ENCODE measurements around the gene AUH.
"Not testable (repeated sequence)": the region's sequence is repeated elsewhere in the genome, so short reads cannot be mapped to it uniquely, and the experiment has no call there.

The AUH gene

DNA sequence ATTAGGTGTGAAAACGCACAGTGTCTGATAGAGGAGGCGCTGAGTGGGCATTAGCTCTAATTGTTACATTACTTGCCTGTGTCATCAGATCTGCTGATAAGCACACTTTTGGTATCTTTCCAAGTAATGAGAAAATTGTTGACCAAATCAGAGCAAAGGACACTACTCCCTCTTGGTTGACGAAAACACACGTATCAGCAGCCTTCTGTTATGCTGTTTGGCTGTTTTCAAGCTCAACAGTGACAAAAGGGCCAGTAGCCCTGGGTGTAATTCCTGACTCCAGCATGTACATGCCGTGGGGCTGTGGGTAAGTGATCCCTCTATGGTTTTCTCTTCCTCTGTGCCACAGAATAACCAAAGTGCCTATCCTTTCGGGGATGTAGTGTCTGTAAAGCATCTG lies 151.4 kb downstream of the AUH start:
- no peak for DNase-seq

DNA sequence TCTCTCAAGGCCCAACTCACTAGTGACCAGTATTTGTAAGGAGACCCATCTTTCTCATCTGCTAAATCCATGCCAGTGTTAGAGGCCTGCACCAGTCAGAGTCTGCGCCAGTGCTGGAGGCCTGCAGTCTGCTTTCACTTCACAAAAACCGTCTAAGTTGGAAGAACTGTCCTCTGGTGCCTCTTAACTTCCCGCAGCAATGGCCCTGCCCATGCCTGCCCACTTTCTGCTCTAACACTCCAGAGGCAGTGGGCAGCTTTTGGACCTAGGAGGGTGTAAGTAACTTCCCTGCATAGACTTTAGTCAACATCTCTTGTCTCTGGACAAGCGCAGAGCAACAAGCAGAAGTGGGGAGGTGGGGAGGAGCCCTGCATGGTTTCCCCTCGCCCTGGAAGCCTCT lies 152.9 kb downstream of the AUH start:
- DNase-seq: peak in 1 of 51 donors; percentile 29

- no peak for DNase-seq
Observed at GRCh38 chr9:91208419-91208745, 153.3 kb downstream of the AUH start.

GRCh38 chr9:91207729-91208418 lies 153.8 kb downstream of the AUH start:
- peak in 1 of 51 donors; percentile 50 for DNase-seq

GRCh38 chr9:91207397-91207728 lies 154.4 kb downstream of the AUH start:
- DNase-seq: no peak

GRCh38 chr9:91206806-91207205 lies 154.9 kb downstream of the AUH start:
- no peak for DNase-seq

- no peak for DNase-seq
Observed at GRCh38 chr9:91202736-91203283, 158.9 kb downstream of the AUH start.

DNA sequence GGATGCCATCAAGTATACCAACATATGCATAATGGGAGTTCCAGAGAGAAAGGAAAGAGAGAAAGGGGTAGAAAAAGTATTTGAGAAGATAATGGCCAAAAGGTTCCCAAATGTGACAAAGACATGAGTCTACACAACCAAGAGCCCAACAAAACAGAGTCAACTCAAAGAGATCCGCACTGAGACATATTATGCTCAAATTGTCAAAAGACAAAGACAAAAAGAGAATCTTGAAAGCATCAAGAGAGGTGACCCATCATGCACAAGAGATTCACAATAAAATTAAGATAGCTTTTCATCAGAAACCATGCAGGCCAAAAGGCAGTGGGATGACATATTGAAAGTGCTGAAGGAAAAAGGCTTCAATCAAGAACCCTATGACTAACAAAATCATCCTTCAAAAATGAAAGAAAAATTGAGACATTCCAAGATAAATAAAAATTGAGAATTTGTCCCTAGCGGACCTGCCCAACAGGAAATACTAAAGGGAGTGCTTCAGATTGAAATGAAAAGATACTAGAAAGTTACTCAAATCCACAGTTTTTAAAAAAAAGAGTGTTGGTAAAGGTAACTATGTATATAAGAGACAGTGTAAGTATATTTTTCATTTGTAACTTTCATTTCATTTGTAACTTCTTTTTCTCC lies 160.9 kb downstream of the AUH start:
- DNase-seq: no peak

DNA sequence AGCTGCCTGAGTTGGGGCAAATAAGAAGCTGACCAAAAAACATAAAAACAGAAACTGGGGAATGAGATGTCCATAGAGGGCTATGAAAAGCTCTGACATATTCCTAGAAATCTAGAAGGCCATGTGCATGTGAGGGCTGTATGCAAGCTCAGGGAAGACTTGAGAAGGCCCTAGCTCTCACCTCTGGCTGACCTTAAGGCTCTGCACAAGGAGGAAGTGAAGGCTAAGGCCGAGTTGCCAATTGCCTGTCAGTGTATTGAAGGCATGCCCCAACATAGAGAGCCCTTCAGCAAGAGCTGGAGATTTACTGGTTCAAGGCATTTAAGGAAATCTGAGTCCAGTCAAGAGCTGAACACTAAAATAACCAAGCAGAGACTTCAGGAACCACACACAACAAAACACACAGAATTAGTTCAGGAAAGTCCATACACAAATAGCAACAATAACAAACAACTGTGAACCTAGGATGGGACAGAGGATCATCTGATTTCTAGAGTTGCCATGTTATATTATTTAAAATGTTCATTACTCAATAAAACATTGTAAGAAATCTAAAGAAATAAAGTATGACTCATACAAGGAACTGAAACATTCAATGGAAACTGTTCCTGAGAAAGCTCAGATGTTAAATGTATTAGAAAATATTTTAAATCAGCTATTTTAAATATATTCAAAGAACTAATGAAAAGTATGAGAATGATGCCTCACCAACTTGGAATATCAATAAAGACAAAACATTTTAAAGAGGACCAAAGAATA lies 161.8 kb downstream of the AUH start:
- DNase-seq: no peak

DNA sequence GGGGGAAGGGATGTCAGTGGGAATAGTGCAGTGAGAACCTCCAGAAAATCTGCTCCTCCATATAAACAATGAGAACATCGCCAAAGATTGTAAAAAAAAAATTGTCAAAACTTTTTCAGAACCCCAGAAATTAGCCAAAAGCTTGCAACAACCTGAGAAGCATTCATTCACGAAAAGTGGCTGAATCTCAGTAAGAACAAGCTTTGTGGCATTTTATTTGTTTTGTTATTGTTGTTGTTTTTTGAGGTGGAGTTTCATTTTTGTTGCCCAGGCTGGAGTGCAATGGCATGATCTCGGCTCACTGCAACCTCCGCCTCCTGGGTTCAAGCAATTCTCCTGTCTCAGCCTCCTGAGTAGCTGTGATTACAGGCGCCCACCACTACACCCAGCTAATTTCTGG lies 162.8 kb downstream of the AUH start:
- not testable (repeated sequence) for DNase-seq

GRCh38 chr9:91198405-91198804 lies 163.3 kb downstream of the AUH start:
- no peak for DNase-seq

DNA sequence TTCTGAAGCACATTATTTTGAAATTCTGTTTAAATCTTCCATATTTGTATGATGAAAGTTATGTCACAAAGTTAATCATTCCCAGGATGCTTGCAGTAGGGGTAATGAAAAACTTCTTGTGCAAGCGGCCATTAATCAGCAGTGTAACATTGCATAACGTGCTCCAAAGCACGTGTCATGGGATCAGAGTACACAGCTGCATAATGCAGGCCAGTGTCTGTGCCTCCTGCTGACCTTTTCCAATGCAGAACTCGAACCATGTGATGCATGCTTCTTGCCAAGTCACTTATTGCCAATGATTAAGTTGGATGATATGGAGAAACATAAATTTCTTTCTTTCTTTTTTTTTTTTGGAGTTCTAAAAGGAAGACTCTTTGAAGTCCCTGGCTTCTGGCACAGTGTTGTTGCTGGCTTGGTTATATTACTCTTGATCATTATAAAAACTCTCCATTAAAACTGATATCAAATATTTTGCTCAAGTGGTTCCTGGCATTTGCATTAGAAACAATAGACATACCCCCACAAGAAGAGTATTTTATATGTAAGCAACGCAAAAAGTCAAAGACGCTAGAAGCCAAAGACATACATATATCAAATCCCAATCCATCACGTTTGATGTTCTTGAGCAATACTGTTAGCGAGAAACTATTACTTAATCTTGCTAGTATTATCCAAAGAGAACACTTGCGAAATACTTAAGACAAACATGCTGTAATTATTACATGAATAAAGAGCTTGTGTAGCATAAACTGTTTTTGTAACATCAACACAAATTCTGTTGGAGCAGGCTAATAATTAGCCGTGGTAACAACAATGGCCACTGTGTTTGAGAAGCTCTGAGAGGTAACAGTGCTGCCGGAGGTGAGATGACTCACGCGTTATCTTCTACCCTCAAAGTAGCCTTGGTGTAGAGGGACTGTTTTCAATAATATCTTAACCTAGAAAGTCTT lies 164.2 kb downstream of the AUH start:
- peak in 20 of 51 donors; percentile 8 to 60 (median 40) for DNase-seq

DNA sequence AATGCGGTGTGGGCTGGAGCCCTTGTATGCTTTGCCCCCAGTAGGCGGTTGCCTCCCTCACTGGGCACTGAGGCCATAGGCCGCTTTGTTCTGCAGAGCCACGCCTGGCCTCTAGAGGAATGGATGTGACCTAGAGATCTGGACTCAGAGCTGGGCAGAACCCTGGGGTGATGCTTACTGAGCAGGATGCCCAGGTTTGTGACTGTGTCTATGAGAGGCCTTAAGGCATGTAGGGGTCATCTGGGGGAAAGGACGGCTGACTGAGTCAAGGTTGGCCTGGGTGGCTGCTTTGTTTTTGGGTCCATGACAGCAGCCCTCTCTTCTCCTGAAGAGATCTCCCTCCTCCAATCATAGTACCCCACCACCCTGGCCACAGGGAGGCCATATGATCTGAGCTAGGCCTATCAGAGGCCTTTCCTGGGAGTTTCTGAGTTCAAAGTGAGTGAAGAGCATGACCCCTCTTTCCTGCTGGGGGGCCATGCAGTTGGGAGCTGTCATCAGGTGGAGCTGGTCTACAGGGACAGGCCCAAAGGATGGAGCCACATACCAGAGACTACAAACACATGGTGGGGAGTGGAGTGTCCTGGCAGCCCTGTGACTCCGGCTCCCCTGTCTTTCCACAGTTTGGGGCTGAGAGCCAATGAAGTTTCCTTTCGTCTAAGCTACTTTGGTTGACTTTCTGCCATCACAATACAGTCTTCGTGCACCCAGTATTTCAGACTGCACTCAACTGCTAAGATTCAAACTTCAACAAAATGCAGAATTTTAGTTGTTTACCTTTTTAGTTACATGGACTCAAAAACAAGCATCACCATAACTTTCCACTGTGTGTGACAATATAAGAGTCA lies 165.4 kb downstream of the AUH start:
- DNase-seq: no peak

GRCh38 chr9:91195372-91196012 lies 166.2 kb downstream of the AUH start:
- DNase-seq: no peak

DNA sequence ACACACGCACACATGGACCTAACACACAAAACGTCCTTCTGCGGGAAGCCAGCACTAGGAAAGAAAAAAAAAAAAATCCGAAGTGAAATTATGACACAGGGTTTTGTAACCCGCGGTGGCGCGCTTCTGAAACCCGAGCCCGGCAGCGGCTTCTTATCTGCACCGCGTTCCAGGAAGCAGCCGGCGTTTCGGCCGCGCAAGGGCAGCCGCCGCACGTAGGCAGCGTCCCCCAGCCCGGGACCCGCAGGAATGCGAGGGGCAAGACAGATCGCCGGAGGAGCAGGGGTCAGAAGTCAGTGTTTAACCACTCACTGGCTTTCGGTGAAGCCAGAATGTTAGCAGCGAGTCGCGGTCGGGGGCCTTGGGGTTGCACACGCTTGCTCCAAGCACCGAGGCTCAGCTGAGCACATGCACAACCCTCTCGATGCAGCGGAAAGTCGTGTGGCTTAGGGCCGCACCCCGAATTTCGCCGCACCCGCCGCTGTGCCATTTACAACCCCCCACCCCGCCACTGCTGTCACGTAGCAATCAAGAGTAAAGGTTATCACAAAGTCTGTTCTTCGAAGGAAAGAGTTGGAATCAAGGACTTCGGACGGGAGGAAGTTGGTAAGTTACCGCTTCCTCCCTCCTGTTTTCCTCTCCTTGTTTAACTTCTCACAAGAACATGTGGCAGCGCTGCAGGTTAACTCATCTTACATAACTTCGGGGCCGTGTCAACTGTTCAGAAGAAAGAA lies 167.9 kb downstream of the AUH start:
- DNase-seq: peak in 27 of 51 donors; percentile 15 to 71 (median 41)

- peak in 24 of 51 donors; percentile 16 to 79 (median 44) for DNase-seq
Observed at GRCh38 chr9:91193087-91193657, 168.5 kb downstream of the AUH start.

GRCh38 chr9:91192381-91193086 lies 169.2 kb downstream of the AUH start:
- DNase-seq: no peak

All from hypothalamus (tissue), 51 donors.